Common myeloid progenitor, CD34-positive (primary cell): ENCODE data around the gene POLL.

Experiments used
- CTCF ChIA-PET: fragments of 350-600 bp; sonication (Branson Sonifier 250); formaldehyde crosslinking; loops from one replicate; lab custom pipeline; 2021; ENCODE audit warnings: antibody characterized with exemption; lab: Charles Lee
- POLR2A ChIA-PET: fragments of 350-600 bp; sonication (Branson Sonifier 250); formaldehyde crosslinking; loops from one replicate; lab custom pipeline; 2021; ENCODE audit warnings: antibody characterized with exemption; lab: Charles Lee
- DNase-seq, 3 donors: peaks; one replicate each; pipeline versions ENCODE4 v3.0.0 to v3.0.0-alpha.2; 2013
- H3K27ac ChIP-seq, 2 experiments: 1 replicate in 1 of 2; 2 replicates in 1 of 2; pipeline ENCODE4 v1.7.0; 2013; ENCODE audit warnings: inconsistent platforms in 2 of 2, low read length in 2 of 2, mild to moderate bottlenecking in 2 of 2, low read depth in 1 of 2, moderate library complexity in 1 of 2; ENCODE audit not compliant: severe bottlenecking in 2 of 2, insufficient read depth in 1 of 2, poor library complexity in 1 of 2
- H3K27me3 ChIP-seq, 5 experiments: replicated peaks in 2 of 5; 1 replicate in 3 of 5; 2 replicates in 2 of 5; pipeline versions ENCODE4 v1.6.1 to v1.7.0; 2013; ENCODE audit warnings: low read length in 4 of 5, mild to moderate bottlenecking in 2 of 5, moderate library complexity in 2 of 5, inconsistent platforms in 1 of 5; ENCODE audit not compliant: insufficient read depth in 5 of 5, control insufficient read depth in 4 of 5
- H3K36me3 ChIP-seq, 4 experiments: 1 replicate in 2 of 4; 2 replicates in 2 of 4; pipeline versions ENCODE4 v1.6.1 to v1.7.0; 2013; ENCODE audit warnings: low read length in 3 of 4, control low read depth in 1 of 4, mild to moderate bottlenecking in 1 of 4; ENCODE audit not compliant: control insufficient read depth in 4 of 4, insufficient read depth in 4 of 4
- H3K4me1 ChIP-seq, 4 experiments: 1 replicate in 3 of 4; 2 replicates in 1 of 4; pipeline versions ENCODE4 v1.6.1 to v1.7.1; 2013; ENCODE audit warnings: low read length in 3 of 4, mild to moderate bottlenecking in 3 of 4, control low read depth in 1 of 4, inconsistent platforms in 1 of 4, moderate library complexity in 1 of 4; ENCODE audit not compliant: control insufficient read depth in 4 of 4, insufficient read depth in 4 of 4; ENCODE audit errors: control extremely low read depth in 1 of 4
- H3K4me3 ChIP-seq, 7 experiments: 1 replicate in 4 of 7; 2 replicates in 3 of 7; pipeline versions ENCODE4 v1.5.1 to v1.7.0; 2013; ENCODE audit warnings: mild to moderate bottlenecking in 7 of 7, low read length in 6 of 7, moderate library complexity in 6 of 7, inconsistent platforms in 2 of 7, low read depth in 2 of 7, control low read depth in 1 of 7; ENCODE audit not compliant: insufficient read depth in 4 of 7, control insufficient read depth in 1 of 7; ENCODE audit errors: extremely low read depth in 1 of 7
- H3K9me3 ChIP-seq, 5 experiments: 1 replicate in 4 of 5; 2 replicates in 1 of 5; pipeline versions ENCODE4 v1.6.1 to v1.7.1; 2013; ENCODE audit warnings: low read length in 4 of 5, mild to moderate bottlenecking in 2 of 5, inconsistent platforms in 1 of 5, low read depth in 1 of 5, moderate library complexity in 1 of 5; ENCODE audit not compliant: control insufficient read depth in 4 of 5, insufficient read depth in 2 of 5; ENCODE audit errors: control extremely low read depth in 1 of 5
- WGBS: methylation state at CpG from one replicate; pipeline ENCODE4 v1.1.5; 2013; ENCODE audit not compliant: insufficient coverage; 5-methylcytosine and 5-hydroxymethylcytosine counted together

Gene POLL

DNA sequence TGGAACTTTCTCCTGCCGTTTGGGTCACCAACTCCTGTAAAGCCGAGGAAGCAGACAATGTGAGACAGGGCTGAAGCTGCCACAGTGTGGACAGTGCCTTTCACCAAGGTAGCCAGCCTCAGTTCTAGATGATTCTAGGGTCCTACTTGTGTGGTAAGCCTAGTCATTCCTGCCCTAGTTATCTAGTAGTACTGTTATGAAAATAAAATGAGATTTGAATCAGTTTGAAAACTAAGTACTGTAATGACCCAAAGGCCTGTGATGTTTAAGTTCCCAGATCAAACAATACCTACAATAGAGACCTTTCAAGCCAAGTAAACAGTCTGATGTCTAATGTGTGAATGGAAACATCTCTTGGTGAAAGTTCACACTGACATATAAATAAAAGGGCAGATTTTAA, 37.1 kb downstream of the POLL start:
- H3K27me3 ChIP-seq: no peaks in the 10 kb centered on the region
- H3K9me3 ChIP-seq: no peaks in the 10 kb centered on the region
- H3K4me1 ChIP-seq: no peaks in the 10 kb centered on the region
- H3K27ac ChIP-seq: no peak overlapping the region
- no peak overlapping the region for H3K4me3 ChIP-seq
- DNase-seq: no peak
- WGBS: no CpG with 5 or more reads among the region's 2 CpGs
- peaks cover 8 to 31% (median 12%) of the 10 kb centered on the region in 4 experiments for H3K36me3 ChIP-seq
- POLR2A ChIA-PET: no interaction called here
- CTCF ChIA-PET: interaction anchor here (1.3 kb wide), 1 partner anchor 13 kb away, joined by 4 read pairs; no protein-coding TSS in a partner anchor

DNA sequence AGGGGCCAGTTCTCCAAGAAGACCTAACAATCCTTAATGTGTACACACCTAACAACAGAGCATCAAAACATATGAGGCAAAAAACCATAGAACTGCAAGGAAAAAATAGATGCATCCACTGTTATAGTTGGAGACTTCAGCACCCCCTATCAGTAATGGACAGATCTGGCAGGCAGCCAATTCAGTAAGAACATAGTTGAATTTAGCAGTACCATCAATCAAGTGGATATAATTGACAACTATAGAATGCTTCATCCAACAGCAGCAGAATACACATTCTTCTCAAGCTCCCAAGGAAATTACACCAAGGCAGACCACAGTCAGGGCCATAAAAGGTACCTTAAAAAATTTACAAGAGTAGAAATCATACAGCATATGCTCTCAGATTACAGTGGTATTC, 42.2 kb downstream of the POLL start:
- no peaks in the 10 kb centered on the region for H3K4me1 ChIP-seq
- peaks cover 4 to 11% (median 5%) of the 10 kb centered on the region in 4 experiments for H3K36me3 ChIP-seq
- ChIA-PET CTCF (interaction anchor here (1.3 to 1.6 kb wide), 2 partner anchors 10 to 244 kb away, joined by 3 to 6 read pairs; no protein-coding TSS in a partner anchor), POLR2A (interaction anchor here (0.7 kb wide), 1 partner anchor 10 kb away, joined by 3 read pairs; no protein-coding TSS in a partner anchor)
- no peaks in the 10 kb centered on the region for H3K27me3 ChIP-seq
- DNase-seq: peak in 2 of 3 donors; percentile 21 to 32
- H3K4me3 ChIP-seq: no peak overlapping the region
- H3K27ac ChIP-seq: no peak overlapping the region
- no peaks in the 10 kb centered on the region for H3K9me3 ChIP-seq

DNA sequence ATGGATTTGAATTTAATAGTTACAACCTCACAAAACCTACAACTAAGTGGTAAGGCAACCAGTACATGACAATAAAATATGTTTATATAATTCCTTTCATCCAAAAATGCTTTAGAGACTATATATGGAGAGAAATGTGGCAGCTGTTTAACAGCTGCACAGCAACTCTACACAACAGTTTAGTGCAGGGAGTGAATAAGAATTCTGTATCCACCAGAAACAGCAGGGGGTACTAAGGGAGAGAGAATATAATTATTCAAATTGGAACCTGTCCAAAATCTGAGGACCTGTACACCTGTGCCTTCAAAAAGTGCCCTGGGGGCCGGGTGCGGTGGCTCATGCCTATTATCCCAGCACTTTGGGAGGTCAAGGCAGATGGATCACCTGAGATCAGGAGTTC, 49.6 kb downstream of the POLL start:
- H3K36me3 ChIP-seq: peaks cover 8 to 13% (median 10%) of the 10 kb centered on the region in 4 experiments
- H3K4me3 ChIP-seq: no peak overlapping the region
- no peaks in the 10 kb centered on the region for H3K9me3 ChIP-seq
- peaks cover 7 to 23% (median 17%) of the 10 kb centered on the region in 4 experiments for H3K4me1 ChIP-seq
- H3K27ac ChIP-seq: no peak overlapping the region
- H3K27me3 ChIP-seq: no peaks in the 10 kb centered on the region
- no peak for DNase-seq
- WGBS: 100% methylated on average over 2 of the region's 2 CpGs
- ChIA-PET POLR2A (no interaction called here), CTCF (interaction anchor here (1.4 kb wide), 1 partner anchor 31 kb away, joined by 4 read pairs; no protein-coding TSS in a partner anchor)

DNA sequence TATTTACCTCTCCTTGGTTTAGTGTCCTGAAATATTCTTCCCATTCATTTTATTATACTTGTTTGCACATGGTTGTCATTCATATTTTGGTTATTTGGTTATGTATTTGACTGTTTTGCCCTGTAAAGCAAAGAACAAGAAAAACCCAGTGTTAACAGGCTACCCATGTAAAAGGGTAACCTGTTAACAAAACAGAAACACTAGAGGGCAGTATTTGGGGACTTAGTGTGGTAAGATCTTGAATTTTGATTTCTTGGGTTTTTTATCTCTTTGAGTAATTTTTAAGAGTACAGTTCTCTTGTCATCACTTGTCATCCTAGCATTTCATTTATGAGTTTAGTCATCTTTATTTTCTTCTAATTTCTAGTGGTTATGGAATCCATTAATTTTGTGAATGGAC, 51.3 kb downstream of the POLL start:
- peak overlapping the region; percentile 73 to 88 for H3K27ac ChIP-seq
- H3K4me3 ChIP-seq: no peak overlapping the region
- no peaks in the 10 kb centered on the region for H3K27me3 ChIP-seq
- DNase-seq: peak; percentile 45 to 67 (median 66)
- POLR2A ChIA-PET: interaction anchor here (1.0 kb wide), 1 partner anchor 34 kb away, joined by 3 read pairs; no protein-coding TSS in a partner anchor
- CTCF ChIA-PET: interaction anchor here (0.9 to 2.1 kb wide), 3 partner anchors 10 to 32 kb away, joined by 3 to 8 read pairs (median 6); no protein-coding TSS in a partner anchor
- H3K9me3 ChIP-seq: no peaks in the 10 kb centered on the region
- peaks cover 8 to 18% (median 12%) of the 10 kb centered on the region in 4 experiments for H3K36me3 ChIP-seq
- peaks cover 7 to 23% (median 17%) of the 10 kb centered on the region in 4 experiments for H3K4me1 ChIP-seq

DNA sequence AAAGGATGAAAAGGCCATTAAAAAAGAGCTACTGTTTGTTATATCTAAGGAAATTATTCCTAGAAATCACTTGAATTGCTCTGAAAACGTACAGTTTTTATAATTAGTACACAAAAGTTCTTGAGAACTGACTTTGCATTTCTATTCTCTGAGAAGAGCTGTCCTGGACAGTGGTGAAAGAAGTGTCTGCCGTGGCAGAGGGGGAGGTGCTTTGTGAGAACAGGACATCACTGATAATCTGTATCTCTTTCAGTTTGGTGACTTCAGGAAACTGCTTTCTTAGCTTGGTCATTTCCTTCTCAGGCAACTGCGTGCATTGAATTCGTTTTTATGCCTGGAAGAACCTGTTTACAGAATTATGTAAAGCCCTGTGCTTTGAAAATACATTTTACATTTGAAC, 52.1 kb downstream of the POLL start:
- peak overlapping the region; percentile 73 to 88 for H3K27ac ChIP-seq
- peaks cover 7 to 23% (median 17%) of the 10 kb centered on the region in 4 experiments for H3K4me1 ChIP-seq
- CTCF ChIA-PET: interaction anchor here (0.8 to 2.1 kb wide), 6 partner anchors 10 to 322 kb away, joined by 3 to 8 read pairs (median 4); no protein-coding TSS in a partner anchor
- 0% methylated on average over 1 of the region's 4 CpGs for WGBS
- no peaks in the 10 kb centered on the region for H3K27me3 ChIP-seq
- peak; percentile 66 to 84 (median 78) for DNase-seq
- POLR2A ChIA-PET: interaction anchor here (1.0 kb wide), 1 partner anchor 35 kb away, joined by 3 read pairs; no protein-coding TSS in a partner anchor
- peaks cover 8 to 18% (median 12%) of the 10 kb centered on the region in 4 experiments for H3K36me3 ChIP-seq
- peak overlapping the region in 3 of 7 experiments; percentile 49 to 58 (median 50) for H3K4me3 ChIP-seq
- no peaks in the 10 kb centered on the region for H3K9me3 ChIP-seq

DNA sequence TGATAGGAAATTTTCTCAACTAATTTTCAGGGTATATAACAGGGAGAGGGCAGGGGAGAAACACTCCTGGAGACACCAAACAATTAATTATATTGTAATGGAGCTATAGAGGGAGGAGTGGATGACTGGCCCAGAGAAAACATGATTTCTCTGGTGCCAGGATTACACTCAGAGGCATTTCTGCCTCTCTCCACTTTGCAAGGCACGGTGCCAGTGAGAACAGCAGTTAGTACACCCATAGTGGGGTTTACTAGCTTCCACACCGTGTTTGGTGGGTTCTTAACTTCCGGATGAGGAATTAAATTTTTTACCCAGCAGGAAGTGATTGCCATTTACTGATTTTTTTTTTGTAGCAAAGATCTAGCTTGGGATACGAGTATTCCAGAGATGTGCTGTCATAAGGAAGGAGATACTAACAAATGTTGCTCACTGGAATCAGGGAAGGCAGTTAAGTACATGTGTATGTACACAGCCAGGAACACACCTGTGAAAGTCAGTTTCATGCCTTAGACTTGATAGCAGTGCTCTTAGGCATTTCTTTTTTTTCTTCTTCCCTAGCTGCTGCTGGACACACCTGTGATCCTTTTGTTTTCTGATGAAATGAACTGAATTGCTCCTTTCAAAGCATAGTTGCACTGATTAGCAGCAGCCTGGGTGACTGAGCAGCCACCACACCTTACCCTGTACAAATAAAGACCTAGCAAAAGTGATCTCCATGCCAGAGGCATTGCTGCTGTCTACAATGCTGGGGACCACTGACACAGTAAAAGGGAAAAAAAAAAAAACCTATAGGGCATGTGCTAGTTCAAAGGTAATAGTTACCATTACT, 58.1 kb downstream of the POLL start:
- POLR2A ChIA-PET: no interaction called here
- peak in 2 of 3 donors; percentile 16 to 33 for DNase-seq
- Histone ChIP-seq H3K9me3 (no peaks in the 10 kb centered on the region), H3K4me3 (no peak overlapping the region), H3K36me3 (peaks cover 4 to 10% (median 6%) of the 10 kb centered on the region in 4 experiments), H3K4me1 (peaks cover 0 to 3% (median under 1%) of the 10 kb centered on the region in 4 experiments), H3K27me3 (no peaks in the 10 kb centered on the region), H3K27ac (no peak overlapping the region)
- 61% methylated on average over 4 of the region's 4 CpGs for WGBS
- CTCF ChIA-PET: interaction anchor here (1.0 kb wide), 1 partner anchor 10 kb away, joined by 3 read pairs; no protein-coding TSS in a partner anchor
